HepG2 (cell line): ENCODE measurements around the gene EEF1AKMT3.

Experiments used
- DMAP1 ChIP-seq: IDR thresholded peaks from 2 replicates; pipeline ENCODE4 v1.6.1; 2016
- EP300 ChIP-seq, 3 experiments: sonication (generic) in 1 of 3; formaldehyde crosslinking in 1 of 3; IDR thresholded peaks; 2 replicates each; pipeline versions ENCODE4 v1.5.1 to v1.6.1; 2011 to 2020; ENCODE audit warnings: low read depth in 2 of 3, low read length in 2 of 3, borderline replicate concordance in 1 of 3, improper control_type of control experiment in 1 of 3, mild to moderate bottlenecking in 1 of 3, missing genetic modification reagents in 1 of 3, moderate library complexity in 1 of 3
- GRHL1 ChIP-seq: sonication (generic); formaldehyde crosslinking; conservative IDR thresholded peaks from 2 replicates; pipeline ENCODE4 v1.8.0; 2022; ENCODE audit warnings: missing genetic modification reagents
- POLR2A ChIP-seq, 2 experiments: IDR thresholded peaks; 2 replicates each; pipeline ENCODE4 v1.6.1; 2011; ENCODE audit warnings: low read depth in 2 of 2, low read length in 2 of 2, mild to moderate bottlenecking in 1 of 2, moderate library complexity in 1 of 2; ENCODE audit not compliant: insufficient read depth in 1 of 2
- TEF ChIP-seq: sonication (generic); formaldehyde crosslinking; IDR thresholded peaks from 2 replicates; pipeline ENCODE4 v1.5.0; 2020; ENCODE audit warnings: missing genetic modification reagents
- TOE1 ChIP-seq: sonication (generic); formaldehyde crosslinking; IDR thresholded peaks from 2 replicates; pipeline ENCODE4 v1.4.0; 2020; ENCODE audit warnings: mild to moderate bottlenecking, missing genetic modification reagents
- UBTF ChIP-seq: sonication (generic); formaldehyde crosslinking; IDR thresholded peaks from 2 replicates; pipeline ENCODE4 v1.4.0; 2020; ENCODE audit warnings: mild to moderate bottlenecking, missing genetic modification reagents
- ZNF136 ChIP-seq: sonication (generic); formaldehyde crosslinking; IDR thresholded peaks from 2 replicates; pipeline ENCODE4 v1.8.1; 2022; ENCODE audit warnings: low read depth, mild to moderate bottlenecking, moderate library complexity, missing genetic modification reagents
- ZNF138 ChIP-seq: sonication (generic); formaldehyde crosslinking; IDR thresholded peaks from 2 replicates; pipeline ENCODE4 v1.5.0; 2020; ENCODE audit warnings: mild to moderate bottlenecking, low read depth, missing genetic modification reagents
- ZNF501 ChIP-seq: sonication (generic); formaldehyde crosslinking; IDR thresholded peaks from 2 replicates; pipeline ENCODE4 v1.5.1; 2020; ENCODE audit warnings: mild to moderate bottlenecking, moderate library complexity, missing genetic modification reagents
- ZNF674 ChIP-seq: sonication (generic); formaldehyde crosslinking; IDR thresholded peaks from 2 replicates; pipeline ENCODE4 v1.5.0; 2020; ENCODE audit warnings: low read depth, mild to moderate bottlenecking, missing genetic modification reagents

GRCh38 chr12:57755194-57755453 is 17.3 kb upstream of the EEF1AKMT3 start:
- TF ChIP-seq EP300 (IDR thresholded peaks at IDR 0.05; ENCODE audit: low read depth in 2 of 2, low read length in 2 of 2) (no peak), EP300 (CRISPR knock-in tag; IDR thresholded peaks at IDR 0.05; ENCODE audit: borderline replicate concordance) (no peak), DMAP1 (CRISPR knock-in tag) (no peak), ZNF136 (CRISPR knock-in tag) (no peak), UBTF (no peak), POLR2A (IDR thresholded peaks at IDR 0.05; ENCODE audit: insufficient read depth in 1 of 2, low read depth in 2 of 2, low read length in 2 of 2) (no peak), TEF (CRISPR knock-in tag) (no peak), ZNF138 (CRISPR knock-in tag) (no peak), ZNF674 (CRISPR knock-in tag) (no peak), GRHL1 (no peak), ZNF501 (no peak), TOE1 (no peak)
